Suppressor macrophage treated with lipopolysaccharide for 1 hour (primary cell): ENCODE data around the gene COL20A1.

Source experiments
- DNase-seq, 3 donors: peaks; one replicate each; pipeline ENCODE4 v3.0.0-alpha.2; 2020 to 2022

COL20A1 gene

GRCh38 chr20:63351326-63351700, 58.3 kb downstream of the COL20A1 start:
- DNase-seq: no peak

GRCh38 chr20:63351811-63352591, 59.0 kb downstream of the COL20A1 start:
- DNase-seq: no peak

- no peak for DNase-seq
Measured at GRCh38 chr20:63352811-63353221, 59.8 kb downstream of the COL20A1 start.

- no peak for DNase-seq
Measured at GRCh38 chr20:63354636-63355350, 61.8 kb downstream of the COL20A1 start.

GRCh38 chr20:63355781-63356295, 62.9 kb downstream of the COL20A1 start:
- no peak for DNase-seq

- DNase-seq: no peak
Measured at GRCh38 chr20:63356511-63356910, 63.5 kb downstream of the COL20A1 start.

- no peak for DNase-seq
Measured at GRCh38 chr20:63356931-63357879, 64.2 kb downstream of the COL20A1 start.

GRCh38 chr20:63357921-63358905, 65.2 kb downstream of the COL20A1 start:
- DNase-seq: no peak

GRCh38 chr20:63359164-63359934, 66.4 kb downstream of the COL20A1 start:
- no peak for DNase-seq

- DNase-seq: no peak
Measured at GRCh38 chr20:63359937-63360849, 67.2 kb downstream of the COL20A1 start.

- no peak for DNase-seq
Measured at GRCh38 chr20:63360850-63361518, 68.0 kb downstream of the COL20A1 start, which contains the start of gene CHRNA4. Gene CHRNA4 (minus strand): TSS chr20:63361349. CDS start chr20:63361165, 184 bp downstream.

- DNase-seq: no peak
Measured at GRCh38 chr20:63361519-63362435, 68.8 kb downstream of the COL20A1 start.

GRCh38 chr20:63362436-63363009, 69.5 kb downstream of the COL20A1 start:
- DNase-seq: no peak

- DNase-seq: no peak
Measured at GRCh38 chr20:63363013-63363957, 70.3 kb downstream of the COL20A1 start.

- no peak for DNase-seq
Measured at GRCh38 chr20:63363981-63364561, 71.1 kb downstream of the COL20A1 start.
